Stimulated activated CD4-positive, alpha-beta T cell treated with anti-CD3 and anti-CD28 coated beads, Interleukin-12 subunit alpha, Interleukin-12 subunit beta, amount 100 ng/mL, for 4 hours (primary cell): ENCODE results near the gene PRRT4.
A peak's percentile ranks its signal among the peaks of the same experiment; 100 is the strongest.

Source experiments
- DNase-seq: peaks from one replicate; pipeline ENCODE4 v3.0.0-alpha.2; 2020

Gene PRRT4

DNA sequence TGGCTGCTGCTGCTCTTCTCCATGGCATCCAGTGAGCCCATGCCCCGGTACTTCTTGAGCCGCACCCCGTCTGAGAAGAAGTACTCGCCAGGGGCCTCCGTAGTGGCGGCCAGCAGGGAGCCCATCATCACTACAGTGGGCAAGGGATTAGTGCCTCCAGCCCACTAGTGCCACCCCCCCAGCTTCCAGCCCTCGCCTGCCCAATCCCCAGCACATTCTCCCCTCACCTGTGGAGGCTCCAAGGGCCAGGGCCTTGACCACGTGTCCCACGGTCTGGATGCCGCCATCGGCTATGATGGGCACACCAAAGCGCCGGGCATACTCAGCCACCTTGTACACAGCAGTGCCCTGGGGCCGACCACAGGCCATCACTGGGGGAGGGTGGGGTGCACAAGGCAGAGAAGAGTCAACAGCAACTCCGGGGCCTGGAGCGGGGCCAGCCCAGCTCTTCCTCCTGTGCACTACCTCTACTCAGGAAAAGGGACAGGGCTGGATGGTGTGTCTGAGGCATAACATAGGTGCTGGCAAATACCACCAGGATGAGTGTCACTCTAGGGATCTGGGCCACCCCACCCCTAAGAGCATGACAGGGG, 33.5 kb upstream of the PRRT4 start:
- no peak for DNase-seq

DNA sequence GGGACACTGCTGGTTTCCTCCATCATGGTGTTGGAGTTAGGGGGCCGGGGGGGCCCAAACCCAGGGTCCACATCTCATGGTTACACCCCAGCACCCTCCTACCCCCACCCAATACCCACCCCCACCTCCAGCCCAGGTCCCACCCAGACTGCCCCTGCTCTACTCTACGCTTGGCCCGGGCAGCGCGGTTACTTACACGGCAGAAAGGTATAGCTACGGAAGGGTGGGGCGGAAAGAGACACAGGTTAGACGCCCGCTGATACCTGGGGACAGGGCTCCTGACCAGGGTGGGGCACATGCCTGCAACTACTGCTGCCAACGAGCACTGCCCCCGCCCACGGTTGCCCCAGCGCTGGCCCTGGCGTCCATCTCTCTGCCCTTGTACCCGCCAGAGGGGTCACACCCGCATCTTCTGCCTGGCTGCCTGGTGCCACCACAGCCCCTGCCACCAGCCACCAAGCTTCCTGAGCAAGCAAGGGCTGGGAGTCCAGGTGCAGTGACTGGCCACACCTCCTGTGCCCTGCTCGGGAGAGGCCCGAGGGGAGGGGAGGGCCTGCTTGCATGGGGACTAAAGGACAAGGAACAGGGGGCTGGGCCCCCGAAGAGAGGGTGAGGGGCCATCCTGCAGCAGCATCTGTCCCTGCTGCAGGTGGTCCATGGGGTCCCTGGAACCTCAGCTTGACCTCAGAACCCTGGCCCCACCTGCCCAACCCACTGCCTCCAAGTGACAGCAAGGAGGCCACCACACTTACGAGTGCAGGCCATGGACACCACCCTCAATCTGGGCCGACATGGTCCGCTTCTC, 32.2 kb upstream of the PRRT4 start:
- DNase-seq, result no peak

DNA sequence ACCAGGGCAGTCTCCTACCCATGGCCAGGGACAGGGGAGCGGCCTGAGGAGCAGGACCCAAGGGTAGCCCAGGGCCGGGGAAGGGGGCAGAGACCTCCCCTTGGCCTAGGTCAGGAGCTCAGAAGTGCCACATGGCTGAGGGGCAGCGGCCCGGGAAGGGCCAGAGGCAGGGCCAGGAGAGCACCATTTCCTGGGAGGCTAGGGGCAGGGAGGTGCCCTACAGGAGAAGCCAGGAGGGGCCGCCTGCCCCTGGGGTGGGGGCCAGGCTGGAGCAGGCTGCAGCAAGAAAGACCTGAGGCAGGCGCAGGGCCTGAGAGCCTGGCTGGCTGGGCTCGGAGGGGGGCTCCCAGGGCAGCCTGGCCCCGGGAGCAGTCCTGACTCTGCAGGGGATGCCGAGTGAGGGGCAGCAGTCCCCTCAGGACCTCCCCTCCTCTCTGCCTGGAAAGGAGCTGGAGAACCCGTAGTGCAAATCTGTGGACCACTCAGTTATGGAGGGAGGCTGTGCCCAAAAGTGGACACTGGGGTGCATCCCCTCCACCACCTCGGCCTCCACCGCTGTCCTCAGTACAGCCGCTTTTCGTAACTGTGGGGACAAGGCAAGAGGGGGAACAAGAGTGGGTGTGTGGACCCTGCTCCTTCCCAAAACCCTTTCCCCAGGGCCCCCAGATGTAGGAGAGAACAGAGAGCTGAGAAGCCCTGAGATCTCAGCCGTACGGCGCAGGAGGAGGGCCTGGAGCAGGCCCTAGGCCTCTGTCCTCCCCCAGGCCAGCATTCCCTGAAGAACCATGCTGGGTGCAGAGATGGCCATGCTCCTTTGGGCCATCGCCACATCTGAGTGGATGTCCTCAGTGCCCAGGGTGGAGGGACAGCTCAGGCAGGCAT, 31.2 kb upstream of the PRRT4 start:
- DNase-seq, result no peak

DNA sequence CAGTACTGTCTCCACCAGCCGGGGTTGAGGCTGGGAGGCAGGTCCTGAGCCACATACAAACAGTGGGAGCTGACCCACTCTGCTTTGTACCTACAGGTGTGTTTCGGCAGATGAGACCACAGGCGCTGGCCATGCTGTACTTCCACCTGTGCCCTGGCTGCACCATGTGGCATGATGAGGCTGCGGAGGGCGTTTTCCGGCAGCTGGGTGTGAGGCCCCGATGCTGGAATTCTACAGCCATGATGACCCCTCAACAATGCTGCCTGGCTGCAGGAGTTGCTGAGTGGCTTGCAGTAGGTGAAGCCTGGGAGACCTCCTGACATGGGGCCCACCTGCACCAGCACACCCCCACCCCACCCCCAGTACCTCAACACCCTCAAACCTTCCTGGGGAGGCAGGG, 30.3 kb upstream of the PRRT4 start:
- no peak for DNase-seq

DNA sequence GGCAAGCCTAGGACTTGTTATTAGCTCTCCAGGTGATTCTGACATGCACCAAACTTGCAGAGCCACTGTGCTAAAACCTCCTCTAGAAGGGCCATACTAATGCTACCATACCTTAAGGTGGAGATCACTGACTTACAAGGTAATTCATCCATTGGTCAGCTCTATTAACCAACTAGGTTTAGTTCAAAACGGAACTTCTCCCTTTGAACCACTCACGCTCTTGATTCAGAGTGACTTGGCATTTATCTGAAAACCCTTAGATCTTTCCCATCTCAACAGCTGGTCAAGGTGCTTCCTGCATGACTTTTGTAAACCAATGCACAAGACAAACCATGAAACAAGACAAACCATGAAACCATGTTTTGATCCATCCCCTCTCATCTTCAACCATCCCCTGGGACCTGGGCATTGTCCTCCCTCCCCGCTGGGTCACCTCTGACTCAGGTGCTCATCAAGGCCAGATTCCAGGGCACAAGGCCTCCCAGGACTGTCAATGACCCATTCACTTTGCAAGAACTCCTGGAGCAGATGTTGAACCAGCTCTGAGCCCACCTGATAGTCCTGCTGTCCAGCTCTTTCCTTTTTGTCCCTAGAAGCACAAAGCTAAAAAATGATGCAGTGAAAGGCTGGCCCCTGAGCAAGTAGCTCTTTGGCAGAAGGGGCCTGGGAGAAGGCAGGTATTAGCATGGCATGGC, 29.5 kb upstream of the PRRT4 start:
- no peak for DNase-seq

DNA sequence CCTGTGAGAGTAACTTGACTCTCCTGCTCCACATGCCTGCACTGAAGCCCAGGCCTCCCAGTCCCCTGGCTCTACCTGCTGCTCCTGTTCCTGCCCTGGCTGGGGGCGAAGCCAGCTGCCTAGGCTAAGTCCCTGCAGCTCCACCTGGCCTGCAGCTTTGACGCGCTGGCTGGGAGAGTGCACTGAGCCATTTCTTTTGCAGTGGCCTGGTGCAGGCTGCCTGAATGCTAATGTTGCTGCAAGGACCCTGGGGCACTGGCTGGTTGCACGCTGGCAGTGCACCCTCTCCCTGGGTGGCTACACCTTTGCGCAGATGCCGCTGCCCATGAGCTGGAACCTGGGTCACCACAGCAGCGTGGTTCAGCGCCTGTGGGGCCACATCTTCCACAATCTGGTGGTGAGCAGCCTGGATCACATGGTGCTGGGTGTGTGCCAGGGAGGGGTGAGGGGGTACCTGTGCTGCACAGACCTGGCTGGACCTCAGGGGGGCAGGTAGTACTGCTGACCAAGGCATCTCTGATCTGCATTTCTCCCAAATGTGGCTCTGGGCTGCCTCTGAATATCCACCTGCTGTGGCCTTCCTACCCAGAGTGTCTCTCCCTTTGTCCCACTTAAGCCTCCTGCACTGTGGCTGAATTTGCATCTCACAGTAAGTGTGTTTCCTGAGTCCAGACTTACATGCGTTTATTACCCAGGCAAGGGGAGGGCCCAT, 28.3 kb upstream of the PRRT4 start:
- no peak for DNase-seq

DNA sequence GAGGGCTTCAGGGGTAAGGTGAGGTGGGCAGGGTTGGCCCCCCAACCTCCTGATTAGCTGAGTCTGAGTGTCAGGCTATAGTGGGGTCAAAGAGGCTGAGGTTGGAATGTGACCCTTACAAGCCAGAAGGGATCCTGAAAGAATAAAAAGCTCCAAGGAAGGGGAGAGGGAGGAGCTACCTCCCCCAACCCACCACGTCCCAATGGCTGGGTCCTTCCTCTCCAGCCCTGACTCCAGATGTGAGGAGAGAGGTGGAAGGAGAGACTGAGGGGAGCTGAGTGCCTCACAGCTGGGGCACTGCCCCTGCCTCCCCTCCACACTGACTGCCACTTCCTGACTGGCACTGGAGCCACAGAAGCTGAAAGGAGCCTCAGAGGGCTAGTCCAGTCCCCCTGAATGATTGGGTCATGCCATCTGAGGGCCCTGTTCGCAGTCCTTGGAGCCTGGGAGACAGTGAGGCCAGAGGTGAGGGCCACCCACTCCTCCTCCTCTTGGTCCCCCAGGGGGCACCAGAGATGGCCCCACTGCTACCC, 27.7 kb upstream of the PRRT4 start:
- DNase-seq, result no peak

DNA sequence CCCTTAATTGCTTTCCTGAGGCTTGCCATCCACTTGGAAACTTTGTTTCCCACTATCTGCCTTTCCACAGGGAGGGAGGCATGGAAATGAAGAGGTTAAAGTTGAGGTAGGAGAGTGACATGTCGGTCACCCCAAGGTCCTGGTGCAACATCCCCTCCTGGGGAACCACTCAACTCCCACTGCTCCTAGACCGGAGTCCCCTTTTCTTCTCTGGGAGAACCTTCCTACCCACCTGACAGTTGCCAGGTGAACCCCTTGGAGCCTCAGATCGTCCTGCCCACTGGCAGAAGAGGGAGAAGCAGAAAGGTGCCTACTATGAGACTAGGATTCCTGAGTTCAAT, 26.6 kb upstream of the PRRT4 start:
- no peak for DNase-seq

DNA sequence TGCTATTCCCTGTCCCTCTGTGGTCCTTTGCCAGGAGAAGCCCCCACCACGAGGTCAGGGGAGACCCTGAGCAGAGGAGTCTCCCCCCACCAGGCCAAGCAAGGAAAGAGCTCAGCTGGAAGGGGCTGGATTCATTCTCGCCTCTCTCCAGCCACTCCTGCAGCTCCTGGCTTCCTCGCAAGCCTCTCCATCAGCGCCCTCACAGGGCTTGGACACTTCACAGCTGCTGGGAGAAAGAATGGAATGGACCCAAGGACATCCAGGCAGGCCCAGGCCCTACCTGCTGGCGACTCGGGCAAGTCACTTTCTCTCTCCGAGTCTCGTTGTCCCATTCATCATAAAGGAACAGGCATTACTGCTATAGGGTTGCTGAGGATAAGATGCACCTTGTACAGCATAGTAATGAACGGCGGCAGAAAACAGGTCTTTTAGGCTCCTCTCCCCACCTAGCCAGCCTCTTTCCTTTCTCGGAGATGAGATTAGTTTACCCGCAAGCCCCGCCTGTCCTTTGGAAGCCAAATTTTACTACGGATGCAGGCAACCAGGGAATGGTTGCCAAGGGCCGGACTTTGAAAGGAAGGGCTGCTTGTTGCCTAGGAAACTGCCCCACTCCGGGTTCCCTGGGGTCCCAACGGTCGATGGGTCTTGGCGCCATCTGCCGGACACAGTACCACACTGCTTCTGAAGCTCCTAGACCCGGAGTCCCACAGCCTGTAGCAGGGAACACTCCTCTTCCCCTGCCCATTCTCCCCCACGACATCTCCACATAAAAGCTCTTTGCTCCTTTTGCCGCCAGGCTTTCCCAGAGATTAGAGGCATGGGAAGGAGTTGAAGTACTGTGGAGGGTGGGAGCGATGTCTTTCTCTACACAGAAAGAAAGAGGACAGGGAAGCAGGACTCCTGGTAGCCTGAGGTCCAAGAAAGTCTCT, 26.0 kb upstream of the PRRT4 start:
- peak; percentile 71 for DNase-seq

DNA sequence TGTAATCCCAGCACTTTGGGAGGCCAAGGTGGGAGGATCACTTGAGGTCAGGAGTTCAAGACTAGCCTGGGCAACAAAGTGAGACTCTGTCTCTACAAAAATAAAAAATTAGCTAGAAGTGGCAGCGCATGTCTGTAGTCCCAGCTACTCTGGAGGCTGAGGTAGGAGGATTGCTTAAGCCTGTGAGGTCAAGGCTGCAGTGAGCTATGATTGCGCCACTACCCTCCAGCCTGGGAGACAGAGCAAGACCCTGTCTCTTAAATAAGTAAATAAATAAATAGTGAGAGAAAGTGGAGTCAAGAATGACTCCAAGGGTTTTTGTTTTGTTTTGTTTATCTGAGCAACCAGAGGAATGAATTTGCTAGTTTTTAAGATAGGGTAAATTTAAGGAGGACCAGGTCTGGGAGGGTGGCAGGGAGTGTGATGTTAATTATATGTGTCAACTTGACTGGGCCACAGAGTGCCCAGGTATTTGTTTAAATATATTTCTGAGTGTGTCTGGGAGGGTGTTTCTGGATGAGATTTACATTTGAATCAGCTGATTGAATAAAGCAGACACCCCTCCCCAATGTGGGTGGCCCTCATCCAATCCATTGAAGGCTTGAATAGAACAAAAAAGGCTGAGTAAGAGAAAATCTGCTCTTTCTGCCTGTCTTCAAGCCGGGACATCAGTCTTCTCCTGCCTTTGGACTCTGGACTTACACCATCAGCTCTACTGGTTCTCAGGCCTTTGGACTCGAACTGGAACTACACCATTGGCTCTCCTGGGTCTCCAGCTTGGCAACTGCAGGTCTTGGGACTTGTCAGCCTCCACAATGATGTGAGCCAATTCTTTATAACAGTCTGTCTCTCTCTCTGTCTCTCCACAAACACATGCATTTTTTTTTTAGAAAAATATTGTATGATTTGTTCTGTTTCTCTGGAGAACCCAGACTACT, 24.8 kb upstream of the PRRT4 start:
- no peak for DNase-seq

DNA sequence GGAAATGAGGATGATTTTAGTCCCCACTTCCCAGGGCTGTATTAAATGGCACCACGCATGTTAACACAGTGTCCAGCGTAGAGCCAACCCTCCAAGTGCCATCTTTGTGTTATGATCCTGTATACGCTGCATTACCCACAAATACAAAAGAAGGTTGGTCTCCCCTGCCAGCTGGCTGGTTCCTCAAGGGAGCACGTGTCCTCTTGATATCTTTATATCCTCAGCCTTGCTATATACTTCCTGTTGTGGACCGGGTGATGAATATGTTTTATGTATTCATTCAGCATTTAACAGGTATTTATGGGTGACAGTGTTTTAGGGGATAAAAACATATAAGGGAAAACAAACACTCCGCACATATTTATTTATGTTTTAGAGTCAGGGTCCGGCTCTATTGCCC, 23.2 kb upstream of the PRRT4 start:
- DNase-seq, result no peak

DNA sequence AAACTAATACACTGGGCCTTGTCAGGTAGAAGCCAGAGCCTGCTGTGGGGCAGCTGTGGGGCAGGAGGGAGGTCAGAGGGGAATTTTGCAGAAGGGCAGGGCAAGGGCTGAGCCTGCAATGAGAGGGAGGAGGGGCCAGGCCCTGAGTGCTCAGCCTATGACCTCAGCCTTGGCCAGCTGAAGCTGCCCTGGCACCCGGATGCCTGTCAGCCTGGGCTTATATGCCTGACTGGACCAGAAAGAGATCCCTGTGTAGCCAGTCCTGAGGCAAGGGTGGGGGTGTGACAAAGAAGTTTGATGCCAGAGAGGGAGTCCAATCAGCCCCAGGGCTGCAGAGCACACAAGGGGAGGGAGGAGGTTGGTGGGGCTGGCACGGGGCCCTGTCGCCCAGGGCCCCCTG, 22.3 kb upstream of the PRRT4 start:
- DNase-seq, result no peak

DNA sequence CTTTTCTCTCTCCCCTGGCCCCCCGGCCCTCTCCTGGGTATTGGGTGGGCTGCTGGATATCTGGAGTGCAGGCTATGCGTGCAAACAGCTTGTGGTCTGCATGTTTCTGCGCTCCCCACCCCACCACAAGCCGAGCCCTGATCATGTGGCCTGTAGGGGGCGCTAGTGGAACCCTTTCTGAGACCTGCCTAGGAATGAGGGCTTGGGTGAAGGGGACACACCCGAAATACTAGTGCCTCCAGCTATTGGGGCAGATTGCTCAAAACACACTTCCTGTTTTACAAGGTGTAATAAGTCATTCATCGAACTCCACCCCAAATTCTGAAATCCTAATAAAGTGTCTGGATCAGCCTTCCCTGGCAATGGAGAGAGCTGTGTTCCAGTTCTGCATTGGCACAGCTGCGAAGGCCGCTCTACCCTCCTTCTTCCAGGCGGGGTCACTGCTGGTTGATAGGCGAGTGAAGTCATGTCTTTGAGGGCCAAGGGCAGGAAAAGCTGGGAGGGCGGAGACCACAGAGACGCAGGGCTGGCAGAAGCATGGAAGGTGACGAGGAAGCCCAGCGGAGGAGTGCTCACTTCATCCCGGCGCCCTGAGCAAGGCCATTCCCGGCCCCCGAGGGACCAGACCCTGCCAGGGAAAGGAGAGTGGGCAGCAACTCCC, 19.8 kb upstream of the PRRT4 start:
- peak; percentile 36 for DNase-seq

DNA sequence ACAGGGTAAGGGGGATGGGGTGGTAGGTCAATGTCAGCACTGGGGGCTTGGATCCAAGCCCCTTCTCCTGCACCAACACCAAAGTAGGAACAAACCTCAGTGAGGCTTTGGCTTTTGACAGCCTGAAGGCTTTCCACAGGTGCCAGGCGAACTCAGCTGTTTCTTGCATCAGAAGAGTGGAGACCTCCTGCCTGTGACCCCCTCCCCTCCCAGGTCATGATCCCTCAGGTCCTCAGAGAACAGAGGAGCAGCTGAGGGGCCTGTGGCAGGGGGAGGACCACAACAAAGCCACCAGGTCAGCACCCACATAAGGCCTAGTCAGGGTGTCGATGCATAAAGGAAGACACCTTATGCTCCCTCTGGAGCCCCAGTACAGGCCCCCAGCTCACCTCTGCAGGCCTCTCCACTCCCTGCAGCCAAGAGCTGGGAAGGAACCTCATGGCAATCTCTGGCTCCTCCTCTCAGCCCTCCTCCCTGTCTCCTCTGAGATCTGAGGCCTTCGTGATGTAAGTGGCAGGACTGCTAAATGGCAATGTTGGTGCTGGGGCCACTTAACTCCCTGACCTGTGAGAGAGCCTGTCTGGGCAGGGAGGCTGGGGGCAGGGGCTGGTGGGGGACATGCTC, 19.1 kb upstream of the PRRT4 start:
- DNase-seq, result no peak

DNA sequence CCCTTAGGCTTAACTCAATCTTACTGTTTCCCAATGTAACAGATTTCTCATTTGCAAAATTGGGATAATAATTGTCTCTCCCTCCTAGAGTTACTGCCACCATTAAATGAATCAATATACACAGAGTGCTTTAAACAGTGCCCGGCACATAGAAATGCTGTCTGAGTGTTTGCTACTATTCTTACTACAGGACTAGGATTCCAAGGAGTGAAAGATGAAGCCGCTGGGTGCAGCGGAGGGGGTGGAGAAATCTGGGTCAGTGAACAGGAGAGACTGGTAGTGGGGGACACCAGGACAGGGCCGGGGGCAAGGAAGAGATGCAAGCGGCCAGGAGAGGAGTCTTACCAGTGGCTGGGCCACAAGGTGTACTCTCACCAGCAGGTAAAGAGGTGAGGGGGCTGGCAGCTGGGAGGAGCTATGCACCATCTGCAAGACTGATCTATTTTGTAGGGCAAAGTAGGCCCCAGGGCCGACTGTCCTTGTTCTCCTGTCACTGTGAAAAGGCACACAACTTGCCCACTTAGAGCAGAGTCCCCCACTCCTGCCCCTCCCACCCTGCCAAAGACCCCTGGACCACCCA, 18.5 kb upstream of the PRRT4 start:
- no peak for DNase-seq

DNA sequence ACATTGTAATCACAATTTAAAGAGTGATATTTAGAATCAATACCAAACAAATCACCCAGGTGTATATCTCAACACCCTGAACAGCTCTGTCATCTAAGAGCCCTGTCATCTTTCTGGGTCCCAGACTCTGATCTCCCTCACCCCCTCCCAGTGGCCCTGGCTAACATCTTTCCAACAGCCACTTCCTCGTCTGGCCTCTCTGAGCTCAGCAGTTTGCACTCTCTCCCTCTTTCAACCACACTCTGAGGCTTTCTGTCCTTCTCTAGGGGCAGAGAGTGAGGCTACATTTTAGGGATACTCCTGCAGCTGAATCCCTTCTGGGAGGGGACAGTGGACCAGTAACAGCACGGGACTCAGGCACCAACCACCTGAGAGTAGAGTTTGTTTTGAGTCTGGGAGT, 17.1 kb upstream of the PRRT4 start:
- DNase-seq, result no peak

DNA sequence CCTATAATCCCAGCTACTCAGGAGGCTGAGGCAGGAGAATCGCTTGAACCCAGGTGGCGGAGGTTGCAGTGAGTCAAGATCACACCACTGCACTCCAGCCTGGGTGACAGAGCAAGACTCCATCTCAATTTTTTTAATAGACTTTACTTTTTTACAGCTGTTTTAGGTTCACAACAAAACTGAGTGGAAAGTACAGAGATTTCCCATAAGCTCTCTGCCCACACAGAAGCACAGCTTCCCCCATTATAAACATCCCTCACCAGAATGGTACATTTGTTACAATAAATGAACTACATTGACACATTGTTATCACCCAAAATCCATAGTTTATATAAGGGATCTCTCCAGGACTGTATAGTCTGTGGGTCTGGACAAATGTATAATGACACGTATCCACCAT, 14.6 kb upstream of the PRRT4 start:
- DNase-seq, result no peak

DNA sequence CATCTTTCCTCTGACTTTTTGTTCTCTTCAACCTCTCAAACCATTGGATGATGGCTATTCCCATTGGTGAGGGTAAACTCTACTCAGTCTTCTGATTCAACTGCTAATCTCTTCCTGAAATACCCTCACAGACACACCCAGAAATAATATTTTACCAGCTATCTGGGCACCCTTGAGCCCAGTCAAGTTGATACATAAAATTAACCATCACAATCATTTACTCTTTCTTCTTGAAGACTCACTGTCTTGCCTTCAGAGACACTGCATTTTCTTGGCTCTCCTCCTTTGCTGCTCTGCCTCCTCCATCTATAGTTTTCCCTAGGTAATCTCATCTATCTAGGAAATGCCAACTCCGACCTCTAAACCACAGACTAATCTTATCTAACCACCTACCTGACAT, 12.6 kb upstream of the PRRT4 start:
- no peak for DNase-seq

DNA sequence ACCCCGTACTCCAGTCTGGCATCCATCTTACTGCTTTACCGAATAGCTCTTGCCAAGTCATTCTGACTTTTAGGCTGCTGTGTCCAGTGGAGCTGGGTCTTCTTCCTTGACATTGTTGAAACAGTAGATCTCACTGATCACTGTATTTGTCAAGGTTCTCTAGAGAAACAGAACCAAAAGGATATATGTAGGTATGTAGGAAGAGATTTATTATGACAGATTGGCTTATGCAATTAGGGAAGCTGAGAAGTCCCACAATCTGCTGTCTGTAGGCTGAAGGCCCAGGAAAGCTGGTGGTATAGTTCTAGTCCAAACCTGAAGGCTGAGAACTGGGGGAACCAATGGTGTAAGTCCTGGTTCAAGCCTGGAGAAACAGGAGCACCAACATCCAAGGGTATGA, 12.1 kb upstream of the PRRT4 start:
- no peak for DNase-seq
